Effector memory CD8-positive, alpha-beta T cell (primary cell): ENCODE measurements around the gene LARGE1.
"Not testable (repeated sequence)": the region's sequence is repeated elsewhere in the genome, so short reads cannot be mapped to it uniquely, and the experiment has no call there.

Experiments used
- ATAC-seq: fragments of 150-1000 bp; cut with Tn5 transposase; replicated peaks from 2 replicates; pipeline ENCODE4 v1.10.0; 2021; ENCODE audit warnings: mild to moderate bottlenecking, moderate library complexity
- DNase-seq, 3 experiments: peaks; one replicate each; pipeline ENCODE4 v3.0.0; 2021
- H3K27ac Mint-ChIP-seq, 2 donors: one replicate each; pipeline ENCODE4 v1.8.0; 2022; ENCODE audit warnings: mild to moderate bottlenecking in 2 of 2, mixed read lengths in 2 of 2, moderate library complexity in 2 of 2
- H3K27me3 Mint-ChIP-seq, 2 donors: one replicate each; pipeline ENCODE4 v1.8.0; 2022; ENCODE audit warnings: mixed read lengths in 2 of 2
- H3K36me3 Mint-ChIP-seq: one replicate; pipeline ENCODE4 v1.8.0; 2022; ENCODE audit warnings: mild to moderate bottlenecking, moderate library complexity, mixed read lengths; ENCODE audit not compliant: insufficient read depth
- H3K4me1 Mint-ChIP-seq, 2 donors: one replicate each; pipeline ENCODE4 v1.8.0; 2022; ENCODE audit warnings: low read depth in 2 of 2, mixed read lengths in 2 of 2
- H3K4me3 Mint-ChIP-seq, 2 donors: one replicate each; pipeline ENCODE4 v1.8.0; 2022; ENCODE audit warnings: mild to moderate bottlenecking in 2 of 2, mixed read lengths in 2 of 2, moderate library complexity in 2 of 2
- H3K9me3 Mint-ChIP-seq, 2 donors: one replicate each; pipeline ENCODE4 v1.8.0; 2022; ENCODE audit warnings: mixed read lengths in 2 of 2

LARGE1 gene

GRCh38 chr22:33467080-33467479 is 453.2 kb downstream of the LARGE1 start:
- Mint-ChIP-seq H3K9me3 (peaks cover 7% of the 10 kb centered on the region in 2 donors), H3K36me3 (no peaks in the 10 kb centered on the region), H3K27ac (no peak overlapping the region), H3K4me3 (no peak overlapping the region), H3K4me1 (no peaks in the 10 kb centered on the region), H3K27me3 (no peaks in the 10 kb centered on the region)
- ATAC-seq = no peak
- DNase-seq = no peak

- no peaks in the 10 kb centered on the region for H3K36me3 Mint-ChIP-seq
- H3K9me3 Mint-ChIP-seq = peaks cover 4 to 7% of the 10 kb centered on the region in 2 donors
- no peak for DNase-seq
- no peak for ATAC-seq
- no peak overlapping the region for H3K4me3 Mint-ChIP-seq
- H3K27ac Mint-ChIP-seq = no peak overlapping the region
- no peaks in the 10 kb centered on the region for H3K4me1 Mint-ChIP-seq
- no peaks in the 10 kb centered on the region for H3K27me3 Mint-ChIP-seq
These were observed 454.7 kb downstream of the LARGE1 start for GRCh38 chr22:33465554-33465953.

GRCh38 chr22:33464698-33465097 is 455.6 kb downstream of the LARGE1 start:
- ATAC-seq = no peak
- Mint-ChIP-seq H3K9me3 (peaks cover 0 to 7% of the 10 kb centered on the region in 2 donors), H3K27ac (no peak overlapping the region), H3K27me3 (no peaks in the 10 kb centered on the region), H3K36me3 (no peaks in the 10 kb centered on the region), H3K4me1 (no peaks in the 10 kb centered on the region), H3K4me3 (no peak overlapping the region)
- no peak for DNase-seq

- Mint-ChIP-seq H3K36me3 (peaks cover 4% of the 10 kb centered on the region), H3K27ac (no peak overlapping the region), H3K9me3 (peaks cover 0 to 5% of the 10 kb centered on the region in 2 donors), H3K27me3 (no peaks in the 10 kb centered on the region), H3K4me3 (no peak overlapping the region), H3K4me1 (no peaks in the 10 kb centered on the region)
- no peak for DNase-seq
- no peak for ATAC-seq
These were observed 458.4 kb downstream of the LARGE1 start for GRCh38 chr22:33461698-33462434.

- H3K27me3 Mint-ChIP-seq, H3K9me3 Mint-ChIP-seq, H3K4me1 Mint-ChIP-seq, H3K36me3 Mint-ChIP-seq, H3K4me3 Mint-ChIP-seq, H3K27ac Mint-ChIP-seq, DNase-seq, ATAC-seq: not testable (repeated sequence)
These were observed 459.0 kb downstream of the LARGE1 start for GRCh38 chr22:33461245-33461644.

- Mint-ChIP-seq H3K27me3 (no peaks in the 10 kb centered on the region), H3K27ac (no peak overlapping the region), H3K4me1 (no peaks in the 10 kb centered on the region), H3K4me3 (no peak overlapping the region), H3K9me3 (no peaks in the 10 kb centered on the region), H3K36me3 (peaks cover 4% of the 10 kb centered on the region)
- ATAC-seq (no peak), DNase-seq (no peak)
These were observed 461.1 kb downstream of the LARGE1 start for GRCh38 chr22:33459137-33459536.

- Mint-ChIP-seq H3K4me1 (no peaks in the 10 kb centered on the region), H3K36me3 (peaks cover 4% of the 10 kb centered on the region), H3K4me3 (no peak overlapping the region), H3K27ac (no peak overlapping the region), H3K27me3 (no peaks in the 10 kb centered on the region), H3K9me3 (peaks cover 0 to 3% of the 10 kb centered on the region in 2 donors)
- DNase-seq (no peak), ATAC-seq (no peak)
These were observed 463.8 kb downstream of the LARGE1 start for GRCh38 chr22:33456511-33456910.

GRCh38 chr22:33455036-33455435 is 465.2 kb downstream of the LARGE1 start:
- no peak for ATAC-seq
- H3K4me3 Mint-ChIP-seq = no peak overlapping the region

GRCh38 chr22:33451866-33452469 is 468.3 kb downstream of the LARGE1 start:
- H3K27me3 Mint-ChIP-seq = peaks cover 0 to 6% of the 10 kb centered on the region in 2 donors
- H3K9me3 Mint-ChIP-seq = peaks cover 0 to 7% of the 10 kb centered on the region in 2 donors
- DNase-seq (no peak), ATAC-seq (no peak)
- H3K27ac Mint-ChIP-seq = no peak overlapping the region
- H3K4me3 Mint-ChIP-seq = no peak overlapping the region
- no peaks in the 10 kb centered on the region for H3K36me3 Mint-ChIP-seq
- H3K4me1 Mint-ChIP-seq = no peaks in the 10 kb centered on the region

More at GRCh38 chr22:33455036-33455435, 465.2 kb downstream of the LARGE1 start:
- Mint-ChIP-seq H3K27ac (no peak overlapping the region), H3K36me3 (peaks cover 4% of the 10 kb centered on the region), H3K9me3 (peaks cover 0 to 3% of the 10 kb centered on the region in 2 donors), H3K4me1 (no peaks in the 10 kb centered on the region), H3K27me3 (no peaks in the 10 kb centered on the region)
- no peak for DNase-seq

- no peak overlapping the region for H3K4me3 Mint-ChIP-seq
- peaks cover 0 to 6% of the 10 kb centered on the region in 2 donors for H3K27me3 Mint-ChIP-seq
- H3K9me3 Mint-ChIP-seq = peaks cover 0 to 7% of the 10 kb centered on the region in 2 donors
- no peaks in the 10 kb centered on the region for H3K4me1 Mint-ChIP-seq
- no peaks in the 10 kb centered on the region for H3K36me3 Mint-ChIP-seq
- no peak overlapping the region for H3K27ac Mint-ChIP-seq
- no peak for ATAC-seq
- DNase-seq = no peak
These were observed 469.5 kb downstream of the LARGE1 start for GRCh38 chr22:33450756-33451155.

GRCh38 chr22:33447733-33448132 is 472.5 kb downstream of the LARGE1 start:
- no peaks in the 10 kb centered on the region for H3K36me3 Mint-ChIP-seq
- DNase-seq (no peak), ATAC-seq (no peak)
- H3K4me3 Mint-ChIP-seq = no peak overlapping the region
- H3K27me3 Mint-ChIP-seq = peaks cover 0 to 6% of the 10 kb centered on the region in 2 donors
- no peaks in the 10 kb centered on the region for H3K4me1 Mint-ChIP-seq
- H3K9me3 Mint-ChIP-seq = peaks cover 0 to 7% of the 10 kb centered on the region in 2 donors
- H3K27ac Mint-ChIP-seq = no peak overlapping the region

GRCh38 chr22:33443683-33444082 is 476.6 kb downstream of the LARGE1 start:
- Mint-ChIP-seq H3K9me3 (peaks cover 0 to 7% of the 10 kb centered on the region in 2 donors), H3K27me3 (peaks cover 0 to 6% of the 10 kb centered on the region in 2 donors), H3K4me3 (no peak overlapping the region), H3K4me1 (no peaks in the 10 kb centered on the region), H3K36me3 (no peaks in the 10 kb centered on the region), H3K27ac (no peak overlapping the region)
- ATAC-seq = no peak
- DNase-seq = no peak

GRCh38 chr22:33440756-33441155 is 479.5 kb downstream of the LARGE1 start:
- DNase-seq = no peak
- no peak for ATAC-seq
- Mint-ChIP-seq H3K36me3 (no peaks in the 10 kb centered on the region), H3K4me3 (no peak overlapping the region), H3K9me3 (peaks cover 0 to 3% of the 10 kb centered on the region in 2 donors), H3K27ac (no peak overlapping the region), H3K4me1 (no peaks in the 10 kb centered on the region), H3K27me3 (no peaks in the 10 kb centered on the region)

GRCh38 chr22:33438273-33438672 is 482.0 kb downstream of the LARGE1 start:
- Mint-ChIP-seq H3K4me3 (no peak overlapping the region), H3K4me1 (no peaks in the 10 kb centered on the region), H3K36me3 (no peaks in the 10 kb centered on the region), H3K9me3 (peaks cover 0 to 3% of the 10 kb centered on the region in 2 donors), H3K27me3 (no peaks in the 10 kb centered on the region), H3K27ac (no peak overlapping the region)
- ATAC-seq (no peak), DNase-seq (no peak)
